NT2/D1 (cell line): ENCODE results near the gene LAMTOR2.

Experiments
- DNase-seq: peaks from one replicate; pipeline ENCODE4 v3.0.0-alpha.2; 2011; ENCODE audit warnings: low read depth, low spot score
- H3K27me3 ChIP-seq: 2 replicates; pipeline ENCODE4 v1.6.0; 2011; ENCODE audit warnings: mild to moderate bottlenecking; ENCODE audit not compliant: insufficient read length, insufficient read depth
- H3K36me3 ChIP-seq: 2 replicates; pipeline ENCODE4 v1.6.1; 2011; ENCODE audit warnings: mild to moderate bottlenecking, low read length, mixed read lengths; ENCODE audit not compliant: insufficient read depth, insufficient read length
- H3K4me1 ChIP-seq: 2 replicates; pipeline ENCODE4 v1.5.1; 2011; ENCODE audit not compliant: insufficient read depth, insufficient read length
- H3K4me3 ChIP-seq: 2 replicates; pipeline ENCODE4 v1.5.1; 2011; ENCODE audit warnings: low read depth; ENCODE audit not compliant: insufficient read length
- H3K9ac ChIP-seq: 2 replicates; pipeline ENCODE4 v1.6.0; 2011; ENCODE audit warnings: low read depth; ENCODE audit not compliant: insufficient read length
- H3K9me3 ChIP-seq: 2 replicates; pipeline ENCODE4 v1.5.1; 2011; ENCODE audit warnings: mild to moderate bottlenecking, low read length; ENCODE audit not compliant: insufficient read depth
- SUZ12 ChIP-seq: IDR thresholded peaks from 2 replicates; pipeline ENCODE4 v1.6.1; 2011; ENCODE audit not compliant: insufficient read length, insufficient read depth; ENCODE audit errors: extremely low read depth
- YY1 ChIP-seq: IDR thresholded peaks from 2 replicates; pipeline ENCODE4 v1.6.1; 2011; ENCODE audit not compliant: insufficient read length, insufficient read depth
- ZNF274 ChIP-seq: IDR thresholded peaks from 2 replicates; pipeline ENCODE4 v1.6.1; 2011; ENCODE audit warnings: mild to moderate bottlenecking, low read depth, low read length

LAMTOR2 gene

GRCh38 chr1:156054500-156055280 lies at the start of gene LAMTOR2:
TSS of gene LAMTOR2 (plus strand) at chr1:156054782. CDS start at chr1:156054890, 108 bp downstream.
- no peak for TF ChIP-seq SUZ12
- no peak for TF ChIP-seq ZNF274
- TF ChIP-seq YY1: no peak
- peak; percentile 99 for DNase-seq
- peak within 1 kb of the TSS; percentile 98 for H3K4me3 ChIP-seq
- no peaks in the 10 kb centered on the region for H3K27me3 ChIP-seq
- H3K36me3 ChIP-seq: peaks cover 62% of the 10 kb centered on the region
- H3K4me1 ChIP-seq: peaks cover 13% of the 10 kb centered on the region
- H3K9me3 ChIP-seq: no peaks in the 10 kb centered on the region
- H3K9ac ChIP-seq: peak within 1 kb of the TSS; percentile 98

DNA sequence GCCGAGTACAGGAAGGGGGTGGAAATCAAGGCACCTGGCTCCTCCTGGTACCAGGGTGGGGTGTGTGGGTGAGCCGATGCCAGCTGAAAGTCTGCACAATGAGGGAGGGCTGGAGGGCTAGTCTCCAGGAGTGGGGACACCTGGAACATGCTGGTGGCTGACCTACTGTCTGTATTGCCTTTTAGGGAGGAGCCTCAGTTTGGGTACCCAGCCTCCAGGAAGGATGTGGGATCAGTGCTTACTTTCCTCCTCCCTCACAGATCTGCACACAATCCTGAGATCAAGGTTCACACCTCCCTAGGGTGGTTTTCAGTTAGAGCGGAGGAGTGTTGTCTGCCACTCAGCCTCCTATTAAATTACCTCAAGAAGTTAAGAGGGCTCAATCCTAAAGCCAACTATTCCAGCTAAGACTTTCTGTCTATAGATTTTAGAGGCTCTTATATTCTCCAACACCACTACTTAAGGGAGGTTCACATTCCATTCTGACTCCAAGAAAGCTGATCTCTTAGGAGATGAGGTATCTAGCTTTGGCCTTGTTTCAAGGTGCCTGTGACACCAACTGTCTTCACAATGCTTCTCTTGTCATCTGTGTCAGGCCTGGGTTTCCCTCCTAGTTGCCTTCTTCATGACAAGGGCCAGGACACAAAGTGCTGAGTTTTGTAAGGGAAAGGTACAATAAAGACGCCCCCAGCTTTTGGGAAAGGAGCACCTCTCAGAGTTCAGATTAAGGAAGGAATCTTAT lies 49.6 kb upstream of the LAMTOR2 start:
- H3K4me3 ChIP-seq: no peak overlapping the region
- H3K27me3 ChIP-seq: no peaks in the 10 kb centered on the region
- TF ChIP-seq ZNF274: no peak
- TF ChIP-seq YY1: no peak
- no peak for TF ChIP-seq SUZ12
- no peaks in the 10 kb centered on the region for H3K9me3 ChIP-seq
- H3K36me3 ChIP-seq: peaks cover 14% of the 10 kb centered on the region
- no peak overlapping the region for H3K9ac ChIP-seq
- no peak for DNase-seq
- peaks cover 18% of the 10 kb centered on the region for H3K4me1 ChIP-seq

GRCh38 chr1:156006666-156007376 lies 47.8 kb upstream of the LAMTOR2 start:
- Histone ChIP-seq H3K9me3 (no peaks in the 10 kb centered on the region), H3K36me3 (peaks cover 31% of the 10 kb centered on the region), H3K4me3 (no peak overlapping the region), H3K27me3 (no peaks in the 10 kb centered on the region), H3K4me1 (peaks cover 18% of the 10 kb centered on the region), H3K9ac (no peak overlapping the region)
- TF ChIP-seq SUZ12 (no peak), ZNF274 (no peak), YY1 (no peak)
- no peak for DNase-seq

GRCh38 chr1:156009404-156009803 lies 45.2 kb upstream of the LAMTOR2 start:
- H3K36me3 ChIP-seq: peaks cover 54% of the 10 kb centered on the region
- no peak overlapping the region for H3K4me3 ChIP-seq
- no peak for TF ChIP-seq YY1
- no peak for TF ChIP-seq ZNF274
- TF ChIP-seq SUZ12: no peak

GRCh38 chr1:156012051-156012817 lies 42.3 kb upstream of the LAMTOR2 start:
- H3K27me3 ChIP-seq: no peaks in the 10 kb centered on the region
- H3K4me3 ChIP-seq: no peak overlapping the region
- no peak for TF ChIP-seq YY1
- TF ChIP-seq SUZ12: no peak
- no peak for TF ChIP-seq ZNF274
- no peak for DNase-seq
- H3K4me1 ChIP-seq: peaks cover 11% of the 10 kb centered on the region
- H3K9ac ChIP-seq: no peak overlapping the region
- H3K9me3 ChIP-seq: no peaks in the 10 kb centered on the region
- peaks cover 76% of the 10 kb centered on the region for H3K36me3 ChIP-seq

More at GRCh38 chr1:156009404-156009803, 45.2 kb upstream of the LAMTOR2 start:
- H3K27me3 ChIP-seq: no peaks in the 10 kb centered on the region
- H3K9ac ChIP-seq: no peak overlapping the region
- no peaks in the 10 kb centered on the region for H3K9me3 ChIP-seq
- peaks cover 13% of the 10 kb centered on the region for H3K4me1 ChIP-seq
- no peak for DNase-seq

DNA sequence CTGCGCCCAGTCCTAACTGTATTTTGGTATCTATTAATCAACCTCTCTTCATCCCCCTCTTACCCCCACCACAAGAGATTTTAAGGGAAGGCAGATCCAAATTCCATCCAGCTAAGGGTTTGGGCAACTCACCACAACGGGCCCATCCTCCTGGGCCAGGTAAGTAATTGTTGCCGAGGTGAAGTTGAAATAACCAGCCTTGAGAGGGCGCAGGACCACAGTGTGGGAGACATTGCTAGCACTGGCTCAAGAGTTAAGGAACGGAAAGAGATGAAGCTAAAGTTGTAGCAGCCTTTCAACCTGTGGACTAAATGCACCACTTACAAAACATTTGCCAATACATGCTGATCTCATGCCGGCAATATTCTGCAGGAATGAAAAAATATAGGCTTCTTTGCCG lies 39.8 kb upstream of the LAMTOR2 start:
- H3K9me3 ChIP-seq: no peaks in the 10 kb centered on the region
- no peaks in the 10 kb centered on the region for H3K27me3 ChIP-seq
- peaks cover 86% of the 10 kb centered on the region for H3K36me3 ChIP-seq
- no peak for TF ChIP-seq SUZ12
- no peak for TF ChIP-seq YY1
- TF ChIP-seq ZNF274: no peak
- no peak overlapping the region for H3K9ac ChIP-seq
- peaks cover 6% of the 10 kb centered on the region for H3K4me1 ChIP-seq
- no peak overlapping the region for H3K4me3 ChIP-seq
- DNase-seq: no peak
